ES-I3 (cell line): ENCODE results near the gene PGM5.

ENCODE experiments used
- H3K36me3 ChIP-seq: 2 replicates; pipeline ENCODE4 v1.6.1; 2013; ENCODE audit warnings: mild to moderate bottlenecking, low read length, control low read depth, moderate library complexity; ENCODE audit not compliant: insufficient read depth
- H3K4me1 ChIP-seq: 2 replicates; pipeline ENCODE4 v1.6.1; 2013; ENCODE audit warnings: mild to moderate bottlenecking, control low read depth, low read length; ENCODE audit not compliant: insufficient read depth
- H3K9ac ChIP-seq: 2 replicates; pipeline ENCODE4 v1.6.1; 2013; ENCODE audit warnings: low read depth, mild to moderate bottlenecking, low read length, moderate library complexity
- H3K9me3 ChIP-seq: 2 replicates; pipeline ENCODE4 v1.6.1; 2013; ENCODE audit warnings: mild to moderate bottlenecking, low read length, moderate library complexity; ENCODE audit not compliant: control insufficient read depth, insufficient read depth

The PGM5 gene

DNA sequence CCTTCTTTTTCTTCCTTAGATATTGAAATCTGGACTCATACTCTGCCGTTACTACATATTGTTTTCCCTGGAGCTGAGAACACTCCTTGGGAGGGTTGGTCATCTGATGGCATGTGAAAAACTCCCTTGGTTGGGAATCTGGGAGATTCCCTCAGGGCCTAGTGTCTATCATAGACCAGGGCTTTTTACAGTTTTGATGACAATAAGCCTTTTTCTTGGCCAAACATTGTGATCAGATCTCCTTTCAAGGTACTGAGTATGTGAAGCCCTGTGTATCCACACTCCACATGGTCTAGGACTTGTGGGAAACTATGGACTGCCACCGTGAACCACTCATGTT lies 151.4 kb downstream of the PGM5 start:
- Histone ChIP-seq H3K9ac (no peak overlapping the region), H3K9me3 (no peaks in the 10 kb centered on the region)

DNA sequence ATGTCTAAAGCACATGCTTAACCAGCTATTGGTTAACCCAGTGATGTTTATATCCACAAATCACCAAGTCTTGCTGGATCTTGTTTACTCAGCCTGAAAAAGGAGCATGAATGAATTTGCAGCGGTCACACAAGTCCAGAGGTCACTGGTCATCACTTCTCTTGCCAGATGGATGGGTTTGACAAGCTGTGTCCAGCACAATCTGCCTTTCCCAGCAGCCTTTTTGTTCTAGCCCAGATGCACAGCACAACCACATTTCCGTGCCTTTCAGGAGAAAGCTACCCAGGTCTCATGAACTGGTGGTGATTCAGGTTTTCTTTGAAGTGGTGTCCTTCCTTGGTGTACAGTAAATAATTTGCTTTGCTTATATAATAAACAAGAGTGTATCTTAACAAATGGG lies 152.1 kb downstream of the PGM5 start:
- Histone ChIP-seq H3K9ac (no peak overlapping the region), H3K9me3 (no peaks in the 10 kb centered on the region), H3K36me3 (no peaks in the 10 kb centered on the region), H3K4me1 (no peaks in the 10 kb centered on the region)

More for the DNA sequence above, 151.4 kb downstream of the PGM5 start:
- Histone ChIP-seq H3K4me1 (no peaks in the 10 kb centered on the region), H3K36me3 (no peaks in the 10 kb centered on the region)

DNA sequence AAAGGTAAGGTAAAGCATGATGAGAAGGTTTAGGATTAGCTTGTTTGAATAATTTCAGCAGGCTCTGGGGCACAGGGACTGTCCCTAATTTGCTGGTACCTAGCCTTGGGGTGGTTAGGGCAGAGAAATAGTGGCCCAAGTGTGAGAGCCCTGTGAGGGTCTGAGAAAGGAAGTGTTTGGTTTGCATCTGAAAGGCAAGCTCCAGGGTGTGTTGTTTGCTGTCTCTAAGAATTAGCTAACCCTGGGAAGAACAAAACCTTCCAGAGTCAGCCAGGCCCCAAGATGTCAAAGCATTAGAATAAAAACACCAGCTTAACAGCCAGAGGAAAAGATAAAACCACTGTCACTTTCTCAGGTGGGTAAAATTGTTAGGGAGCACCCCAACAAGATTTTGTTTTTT lies 153.3 kb downstream of the PGM5 start:
- no peaks in the 10 kb centered on the region for H3K36me3 ChIP-seq

DNA sequence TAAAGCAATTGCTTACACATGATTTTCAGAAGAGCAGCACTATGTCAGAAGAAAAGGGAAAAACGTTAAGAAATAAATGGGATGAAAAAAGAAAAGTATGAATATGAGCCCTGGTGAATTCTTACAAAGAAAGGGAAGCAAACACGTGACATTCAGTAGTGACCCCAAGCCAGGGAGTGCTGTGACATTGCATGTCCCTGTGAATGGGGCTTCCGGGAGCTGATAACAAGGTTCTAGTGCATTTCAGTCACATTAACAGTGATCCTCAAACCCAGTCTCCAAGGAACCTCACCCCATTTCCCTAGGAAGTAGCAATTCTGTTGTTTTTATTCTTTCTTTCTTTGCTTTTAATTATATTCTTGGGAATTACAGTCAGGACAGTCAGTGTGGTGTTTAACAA lies 157.0 kb downstream of the PGM5 start:
- no peaks in the 10 kb centered on the region for H3K9me3 ChIP-seq
- no peak overlapping the region for H3K9ac ChIP-seq
- H3K4me1 ChIP-seq: peaks cover 3% of the 10 kb centered on the region; the same call in 1 of the 2 replicates
- H3K36me3 ChIP-seq: no peaks in the 10 kb centered on the region

More for the DNA sequence above, 153.3 kb downstream of the PGM5 start:
- H3K9ac ChIP-seq: no peak overlapping the region
- H3K4me1 ChIP-seq: no peaks in the 10 kb centered on the region
- H3K9me3 ChIP-seq: no peaks in the 10 kb centered on the region

DNA sequence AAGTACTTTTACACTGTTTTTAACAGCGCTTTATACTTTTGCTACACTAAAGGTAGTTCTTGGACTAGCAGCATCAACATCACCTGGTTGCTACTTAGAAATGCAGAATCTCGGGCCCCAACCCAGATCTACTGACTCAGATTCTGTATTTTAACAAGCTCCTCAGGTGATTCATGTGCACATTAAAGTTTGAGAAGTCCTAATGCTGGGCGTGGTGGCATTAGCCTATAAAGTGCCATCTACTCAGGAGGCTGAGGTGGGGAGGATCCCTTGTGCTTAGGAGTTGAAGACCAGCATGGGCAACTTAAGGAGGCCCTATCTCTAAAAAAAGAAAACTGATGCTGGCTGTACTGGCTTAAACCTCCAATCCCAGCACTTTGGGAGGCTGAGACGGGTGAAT lies 157.6 kb downstream of the PGM5 start:
- H3K36me3 ChIP-seq: no peaks in the 10 kb centered on the region
- H3K9me3 ChIP-seq: no peaks in the 10 kb centered on the region
- H3K4me1 ChIP-seq: peaks cover 3% of the 10 kb centered on the region; the same call in 1 of the 2 replicates
- H3K9ac ChIP-seq: no peak overlapping the region

DNA sequence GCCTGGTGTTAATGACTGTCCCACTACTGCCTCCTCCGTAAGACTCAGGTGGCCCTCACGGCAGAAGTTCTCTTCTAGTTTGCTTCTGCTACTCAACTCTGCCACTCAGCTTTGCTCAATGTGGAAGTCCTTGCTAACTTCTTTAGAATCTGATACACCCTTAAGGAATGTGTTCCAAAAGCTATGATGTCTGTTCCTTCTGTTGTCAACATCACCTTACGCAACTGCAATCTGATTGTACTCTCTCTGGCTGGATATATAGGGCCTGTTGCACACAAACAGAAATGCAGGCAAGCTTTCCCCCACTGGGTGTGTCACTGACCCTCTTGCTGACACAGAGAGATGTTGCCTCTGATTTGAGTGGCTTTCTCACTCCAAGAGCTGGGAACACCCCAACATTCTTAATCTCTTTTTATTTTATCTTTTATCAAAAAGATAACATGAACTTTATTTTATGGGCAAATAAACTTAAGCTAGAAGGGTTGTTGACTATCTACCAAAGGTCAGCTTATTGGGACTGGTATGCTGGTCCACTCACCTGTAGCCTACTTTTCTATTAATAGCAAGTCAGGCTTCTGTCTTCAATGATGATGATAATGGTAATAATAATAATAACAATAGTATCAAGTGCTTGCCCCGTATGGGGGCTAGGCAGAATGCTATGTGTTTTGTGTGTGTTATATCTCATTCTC lies 159.1 kb downstream of the PGM5 start:
- H3K4me1 ChIP-seq: peaks cover 3% of the 10 kb centered on the region; the same call in 1 of the 2 replicates
- no peaks in the 10 kb centered on the region for H3K9me3 ChIP-seq
- H3K9ac ChIP-seq: no peak overlapping the region
- no peaks in the 10 kb centered on the region for H3K36me3 ChIP-seq

DNA sequence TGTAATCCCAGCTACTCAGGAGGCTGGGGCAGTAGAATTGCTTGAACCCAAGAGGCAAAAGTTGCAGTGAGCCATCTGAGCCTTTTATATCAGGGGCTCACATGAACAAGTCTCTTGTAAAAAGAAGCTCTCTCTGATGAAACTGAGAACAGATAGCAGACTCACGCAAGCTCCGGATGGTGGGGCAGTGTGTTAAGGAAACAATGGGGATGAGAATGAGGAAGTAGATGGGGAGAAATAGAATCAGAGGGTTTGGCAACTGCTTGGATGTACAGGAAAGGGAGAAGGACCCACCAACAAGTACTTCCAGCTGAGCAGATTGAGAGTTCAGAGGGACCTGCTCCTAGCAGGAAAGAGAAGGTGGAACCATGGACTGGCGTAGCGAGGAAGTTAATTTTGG lies 165.7 kb downstream of the PGM5 start:
- Histone ChIP-seq H3K4me1 (no peaks in the 10 kb centered on the region), H3K9ac (no peak overlapping the region), H3K36me3 (no peaks in the 10 kb centered on the region), H3K9me3 (no peaks in the 10 kb centered on the region)

DNA sequence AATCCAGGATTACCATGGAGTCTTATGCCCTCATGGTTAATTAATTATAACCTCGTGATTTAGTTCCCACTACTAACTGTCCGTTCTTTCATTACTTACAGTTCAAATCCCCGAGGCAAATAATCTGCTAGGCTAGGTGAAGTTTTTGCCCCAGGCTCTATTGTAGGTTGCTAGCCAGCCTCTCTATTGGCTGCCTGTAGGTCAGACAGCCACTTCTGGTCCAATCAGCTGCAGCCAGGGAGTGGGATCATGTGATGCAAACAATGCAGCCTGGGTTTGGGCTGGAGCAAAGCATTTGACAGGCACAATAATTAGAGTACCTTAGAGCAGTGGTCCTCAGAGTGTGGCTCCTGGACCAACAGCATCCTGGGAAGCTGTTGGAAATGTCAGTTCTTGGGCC lies 166.5 kb downstream of the PGM5 start:
- Histone ChIP-seq H3K9me3 (no peaks in the 10 kb centered on the region), H3K36me3 (no peaks in the 10 kb centered on the region), H3K4me1 (no peaks in the 10 kb centered on the region), H3K9ac (no peak overlapping the region)

DNA sequence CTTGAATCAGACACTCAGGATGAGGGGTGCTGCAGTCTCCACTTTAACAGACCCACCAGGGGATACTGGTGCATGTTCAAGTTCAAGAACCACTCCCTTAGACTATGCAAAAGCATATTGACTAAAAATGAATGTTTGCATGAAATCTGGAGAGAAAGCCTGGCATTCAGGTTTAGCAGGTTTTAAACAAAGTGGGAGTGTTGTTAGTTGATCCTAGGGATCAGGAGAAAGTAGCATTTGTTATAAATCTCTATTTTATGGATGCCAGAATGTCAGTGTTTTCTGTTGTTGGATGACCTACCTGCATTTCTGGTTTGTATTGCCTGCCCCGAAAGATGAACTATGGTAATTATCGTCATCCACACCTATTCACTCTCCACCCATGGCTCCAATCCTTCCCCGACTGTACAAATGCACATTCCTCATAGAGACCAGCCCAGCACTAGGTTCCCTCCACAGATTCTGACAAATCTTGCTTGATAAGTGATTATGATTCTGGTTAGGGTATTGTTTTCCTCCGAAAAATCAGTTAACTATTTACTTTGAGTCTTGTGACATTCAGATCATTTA lies 167.0 kb downstream of the PGM5 start:
- H3K9me3 ChIP-seq: no peaks in the 10 kb centered on the region
- no peaks in the 10 kb centered on the region for H3K4me1 ChIP-seq
- no peaks in the 10 kb centered on the region for H3K36me3 ChIP-seq
- no peak overlapping the region for H3K9ac ChIP-seq

DNA sequence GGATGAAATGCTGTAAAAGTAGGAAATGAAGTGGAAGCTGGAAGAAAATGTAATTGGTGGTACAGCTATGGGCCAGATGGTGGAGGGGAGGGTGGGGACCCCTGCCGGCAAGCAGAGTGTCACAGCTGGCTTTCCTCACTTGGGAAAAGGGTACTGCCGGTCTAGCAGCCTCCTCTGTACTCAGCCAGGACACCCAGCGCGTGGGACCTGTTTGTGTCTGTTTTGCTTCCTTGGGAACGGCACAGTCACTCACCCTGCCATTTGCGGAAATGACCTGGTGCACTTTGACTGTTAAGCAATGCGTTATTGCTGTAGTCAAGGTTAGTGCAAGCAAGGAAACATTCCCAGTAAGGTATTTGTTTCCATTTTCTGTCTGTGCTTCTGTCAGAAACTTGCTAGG lies 174.2 kb downstream of the PGM5 start:
- Histone ChIP-seq H3K36me3 (no peaks in the 10 kb centered on the region), H3K9ac (no peak overlapping the region), H3K9me3 (no peaks in the 10 kb centered on the region)

DNA sequence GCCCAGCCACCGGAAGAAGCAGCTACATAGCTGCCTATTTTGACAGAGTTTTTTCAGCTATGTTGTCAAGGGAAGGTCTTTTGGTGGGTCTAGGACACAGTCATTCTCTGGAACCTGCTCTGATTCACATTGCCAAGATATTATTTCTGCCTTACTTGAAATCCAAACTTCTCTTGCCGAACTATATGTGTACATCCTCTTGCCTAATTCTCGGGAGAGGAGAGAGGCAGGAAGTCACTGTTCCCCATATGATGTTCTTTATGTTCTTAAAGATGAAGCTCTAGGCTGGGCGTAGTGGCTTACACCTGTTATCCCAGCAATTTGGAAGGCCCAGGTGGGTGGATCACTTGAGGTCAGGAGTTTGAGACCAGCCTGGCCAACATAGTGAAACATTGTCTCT lies 175.7 kb downstream of the PGM5 start:
- Histone ChIP-seq H3K9me3 (no peaks in the 10 kb centered on the region), H3K36me3 (no peaks in the 10 kb centered on the region), H3K4me1 (no peaks in the 10 kb centered on the region), H3K9ac (no peak overlapping the region)

More for the DNA sequence above, 174.2 kb downstream of the PGM5 start:
- no peaks in the 10 kb centered on the region for H3K4me1 ChIP-seq

DNA sequence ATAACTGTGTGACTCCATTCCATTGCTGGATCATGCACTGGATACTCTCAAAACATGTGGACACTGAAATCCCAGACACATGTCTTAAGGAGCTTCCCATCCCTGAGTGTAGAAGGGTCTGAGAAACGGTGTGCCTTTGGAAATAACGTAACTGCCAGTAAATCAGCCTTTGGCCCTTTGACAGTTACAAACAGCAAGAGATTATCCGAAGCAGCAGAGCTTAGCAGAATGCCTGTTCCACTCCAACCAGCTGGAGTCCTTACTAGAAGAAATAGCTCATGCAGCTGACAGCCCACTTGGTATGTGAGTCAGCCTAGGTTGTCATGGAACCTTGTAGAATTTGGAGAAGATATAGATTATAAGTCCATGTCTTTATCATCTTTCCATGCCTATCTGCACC lies 177.3 kb downstream of the PGM5 start:
- no peaks in the 10 kb centered on the region for H3K36me3 ChIP-seq
- no peaks in the 10 kb centered on the region for H3K9me3 ChIP-seq
- H3K9ac ChIP-seq: no peak overlapping the region
- H3K4me1 ChIP-seq: no peaks in the 10 kb centered on the region

DNA sequence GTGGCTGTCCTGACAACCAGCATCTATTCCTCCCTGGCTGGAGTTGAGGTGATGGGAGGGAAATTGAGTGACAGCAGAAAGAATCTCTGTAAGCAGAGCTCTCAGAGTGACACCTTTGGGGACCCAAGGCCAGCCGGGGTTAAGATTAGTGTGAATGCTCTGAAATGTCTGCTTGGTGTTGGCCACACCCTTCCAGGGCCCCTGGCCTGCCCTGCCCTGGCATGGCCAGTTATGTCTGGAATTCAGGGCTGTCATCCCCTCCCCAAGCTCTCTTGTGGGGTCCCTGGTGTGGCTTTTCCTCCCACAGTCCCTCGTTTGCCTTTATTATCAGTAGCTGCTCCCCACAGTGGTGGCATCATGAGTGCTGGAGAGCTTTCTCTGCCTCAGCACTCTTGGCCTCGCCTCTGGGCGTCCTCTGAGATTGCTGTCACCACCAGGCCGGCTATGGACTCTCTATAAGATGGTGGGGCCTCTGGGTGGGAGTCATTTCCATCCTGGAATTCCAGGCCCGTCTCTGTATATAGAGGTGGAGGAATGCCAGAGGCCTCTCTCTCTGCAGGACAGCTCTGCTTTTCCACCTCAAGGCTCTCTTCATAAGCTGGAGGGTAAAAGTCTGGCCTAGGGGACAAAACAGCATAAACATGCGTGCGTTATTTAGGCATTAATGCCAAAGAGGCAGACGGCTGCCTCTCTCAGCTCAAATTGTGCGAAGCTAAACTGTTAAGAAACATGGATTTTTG lies 180.6 kb downstream of the PGM5 start:
- Histone ChIP-seq H3K4me1 (no peaks in the 10 kb centered on the region), H3K36me3 (no peaks in the 10 kb centered on the region), H3K9me3 (no peaks in the 10 kb centered on the region), H3K9ac (no peak overlapping the region)

DNA sequence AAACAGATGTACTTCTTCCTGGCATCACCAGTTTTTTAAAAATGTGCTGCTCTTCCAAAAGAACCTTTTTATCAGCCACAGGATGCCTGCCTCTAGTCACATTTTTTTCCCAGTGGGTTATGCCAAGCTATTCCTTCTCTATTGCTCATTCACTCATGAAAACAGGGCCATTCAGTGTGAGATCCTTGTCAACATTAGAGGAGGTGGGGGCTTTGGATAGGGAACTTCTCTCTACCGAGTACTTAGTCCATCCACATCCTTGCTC lies 181.1 kb downstream of the PGM5 start:
- H3K36me3 ChIP-seq: no peaks in the 10 kb centered on the region
- H3K9ac ChIP-seq: no peak overlapping the region
- no peaks in the 10 kb centered on the region for H3K4me1 ChIP-seq
- H3K9me3 ChIP-seq: no peaks in the 10 kb centered on the region

DNA sequence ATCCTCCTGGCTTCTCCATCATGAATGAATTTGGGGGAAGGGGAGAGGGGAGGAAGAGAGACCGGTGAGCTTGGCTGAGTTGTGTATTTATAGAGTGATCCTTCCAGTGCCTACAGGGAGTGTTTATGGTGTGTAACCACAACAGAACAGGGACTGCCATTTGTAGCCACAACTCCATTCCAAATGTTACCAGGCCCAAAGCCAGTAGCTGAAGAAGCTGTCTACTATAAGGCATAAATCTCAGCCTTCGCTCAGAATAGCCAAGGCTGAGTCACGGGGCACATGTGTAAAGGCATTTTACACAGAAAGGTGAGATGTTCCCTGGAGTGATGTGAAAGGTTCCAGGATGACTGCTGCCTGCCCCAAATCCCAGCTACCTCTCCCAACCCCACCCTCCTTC lies 181.8 kb downstream of the PGM5 start:
- Histone ChIP-seq H3K4me1 (no peaks in the 10 kb centered on the region), H3K9ac (no peak overlapping the region), H3K9me3 (no peaks in the 10 kb centered on the region), H3K36me3 (no peaks in the 10 kb centered on the region)
